Skin epidermis (tissue), 12 donors: Measurements from ENCODE around the gene GSC2.

Source experiments
- H3K27ac ChIP-seq, 21 experiments: fragments of 200-600 bp; sonication (generic) in 11 of 21; one replicate each; pipeline ENCODE4 v1.5.0; 2020; ENCODE audit warnings: mild to moderate bottlenecking in 3 of 21, inconsistent platforms in 2 of 21, moderate library complexity in 2 of 21
- H3K4me3 ChIP-seq, 7 experiments: fragments of 200-600 bp; sonication (generic) in 2 of 7; one replicate each; pipeline ENCODE4 v1.5.0; 2020; ENCODE audit warnings: inconsistent platforms in 2 of 7, mild to moderate bottlenecking in 2 of 7, moderate library complexity in 1 of 7

GSC2 gene

GRCh38 chr22:19149991-19150390, at the start of gene GSC2:
Gene GSC2 (minus strand): TSS chr22:19150292. CDS start chr22:19150283, 9 bp downstream.
- Histone ChIP-seq H3K27ac (no peak within 1 kb of the TSS), H3K4me3 (peak within 1 kb of the TSS in 6 of 7 experiments; percentile 6 to 35 (median 14))

- Histone ChIP-seq H3K4me3 (no peak overlapping the region), H3K27ac (no peak overlapping the region)
Measured at GRCh38 chr22:19199479-19199878, 49.4 kb upstream of the GSC2 start.

- Histone ChIP-seq H3K4me3 (no peak overlapping the region), H3K27ac (no peak overlapping the region)
Measured at GRCh38 chr22:19197997-19198865, 48.1 kb upstream of the GSC2 start.

GRCh38 chr22:19196841-19197612, 46.9 kb upstream of the GSC2 start:
- no peak overlapping the region for H3K27ac ChIP-seq

GRCh38 chr22:19195796-19196731, 46.0 kb upstream of the GSC2 start:
- Histone ChIP-seq H3K4me3 (no peak overlapping the region), H3K27ac (no peak overlapping the region)

More at GRCh38 chr22:19196841-19197612, 46.9 kb upstream of the GSC2 start:
- no peak overlapping the region for H3K4me3 ChIP-seq

GRCh38 chr22:19194766-19195536, 44.9 kb upstream of the GSC2 start:
- Histone ChIP-seq H3K27ac (no peak overlapping the region), H3K4me3 (no peak overlapping the region)

GRCh38 chr22:19193879-19194278, 43.8 kb upstream of the GSC2 start:
- no peak overlapping the region for H3K4me3 ChIP-seq
- no peak overlapping the region for H3K27ac ChIP-seq

GRCh38 chr22:19187716-19188563, 37.8 kb upstream of the GSC2 start:
- no peak overlapping the region for H3K4me3 ChIP-seq
- H3K27ac ChIP-seq, result no peak overlapping the region

GRCh38 chr22:19184276-19184997, 34.3 kb upstream of the GSC2 start:
- Histone ChIP-seq H3K4me3 (no peak overlapping the region), H3K27ac (peak overlapping the region in 1 of 21 experiments; percentile 26)

- H3K4me3 ChIP-seq, result no peak overlapping the region
- H3K27ac ChIP-seq, result no peak overlapping the region
Measured at GRCh38 chr22:19183216-19183615, 33.1 kb upstream of the GSC2 start.

- no peak overlapping the region for H3K27ac ChIP-seq
- no peak overlapping the region for H3K4me3 ChIP-seq
Measured at GRCh38 chr22:19182472-19183157, 32.5 kb upstream of the GSC2 start.

GRCh38 chr22:19181786-19182471, 31.8 kb upstream of the GSC2 start:
- Histone ChIP-seq H3K4me3 (no peak overlapping the region), H3K27ac (no peak overlapping the region)

- Histone ChIP-seq H3K27ac (peak overlapping the region in 1 of 21 experiments; percentile 2), H3K4me3 (no peak overlapping the region)
Measured at GRCh38 chr22:19180740-19181410, 30.8 kb upstream of the GSC2 start.

- Histone ChIP-seq H3K4me3 (no peak overlapping the region), H3K27ac (no peak overlapping the region)
Measured at GRCh38 chr22:19180234-19180633, 30.1 kb upstream of the GSC2 start.

- H3K4me3 ChIP-seq, result peak overlapping the region; percentile 75 to 94 (median 91)
- H3K27ac ChIP-seq, result peak overlapping the region in 10 of 21 experiments; percentile 4 to 94 (median 82)
Measured at GRCh38 chr22:19179497-19180048, 29.5 kb upstream of the GSC2 start.
